HEK293T (cell line): Measurements from ENCODE around the gene ORM2.

Experiments used
- CTCF ChIA-PET: fragments of 350-600 bp; formaldehyde crosslinking; extraction: SDS; loops from one replicate; lab custom pipeline; 2021; ENCODE audit warnings: antibody characterized with exemption, inconsistent platforms; lab: Yijun Ruan, JAX
- POLR2A ChIA-PET: fragments of 350-600 bp; formaldehyde crosslinking; extraction: SDS; loops from one replicate; lab custom pipeline; 2020; ENCODE audit warnings: antibody characterized with exemption, inconsistent platforms; lab: Yijun Ruan, JAX
- DNase-seq: peaks from one replicate; pipeline ENCODE4 v3.0.0; 2012; ENCODE audit warnings: mixed read lengths; ENCODE audit errors: extremely low spot score
- ARNT ChIP-seq: fragments of 450-650 bp; IDR thresholded peaks from 2 replicates; pipeline ENCODE4 v1.6.1; 2017; ENCODE audit warnings: mild to moderate bottlenecking
- BHLHE40 ChIP-seq: fragments of 450-650 bp; IDR thresholded peaks from 2 replicates; pipeline ENCODE4 v1.6.1; 2016; ENCODE audit warnings: mild to moderate bottlenecking, moderate library complexity, borderline replicate concordance
- CTBP1 ChIP-seq: fragments of 450-650 bp; IDR thresholded peaks from 2 replicates; pipeline ENCODE4 v1.6.1; 2016; ENCODE audit warnings: borderline replicate concordance
- ELF4 ChIP-seq: fragments of 450-650 bp; IDR thresholded peaks from 2 replicates; pipeline ENCODE4 v1.6.1; 2017; ENCODE audit warnings: antibody characterized with exemption
- FOXA1 ChIP-seq: fragments of 450-650 bp; IDR thresholded peaks from 2 replicates; pipeline ENCODE4 v1.6.1; 2016; ENCODE audit warnings: mild to moderate bottlenecking
- FOXK2 ChIP-seq: fragments of 450-650 bp; IDR thresholded peaks from 2 replicates; pipeline ENCODE4 v1.6.1; 2016; ENCODE audit warnings: mild to moderate bottlenecking
- FOXM1 ChIP-seq: fragments of 450-650 bp; IDR thresholded peaks from 2 replicates; pipeline ENCODE4 v1.6.1; 2017; ENCODE audit warnings: mild to moderate bottlenecking, borderline replicate concordance
- HDGF ChIP-seq: fragments of 450-650 bp; IDR thresholded peaks from 2 replicates; pipeline ENCODE4 v1.6.1; 2017; ENCODE audit warnings: antibody characterized with exemption, borderline replicate concordance
- L3MBTL2 ChIP-seq: fragments of 450-650 bp; conservative IDR thresholded peaks from 2 replicates; pipeline ENCODE4 v1.6.1; 2016; ENCODE audit warnings: mild to moderate bottlenecking
- LEF1 ChIP-seq: fragments of 450-650 bp; IDR thresholded peaks from 2 replicates; pipeline ENCODE4 v1.6.1; 2017; ENCODE audit warnings: mild to moderate bottlenecking, borderline replicate concordance
- NFRKB ChIP-seq: fragments of 450-650 bp; IDR thresholded peaks from 2 replicates; pipeline ENCODE4 v1.6.1; 2016; ENCODE audit warnings: mild to moderate bottlenecking, moderate library complexity
- SP1 ChIP-seq: fragments of 450-650 bp; IDR thresholded peaks from 2 replicates; pipeline ENCODE4 v1.6.1; 2017
- SUZ12 ChIP-seq: fragments of 450-650 bp; IDR thresholded peaks from 2 replicates; pipeline ENCODE4 v1.6.1; 2016; ENCODE audit warnings: mild to moderate bottlenecking
- TARDBP ChIP-seq: fragments of 450-650 bp; IDR thresholded peaks from 2 replicates; pipeline ENCODE4 v1.6.1; 2016
- ZNF384 ChIP-seq: fragments of 450-650 bp; IDR thresholded peaks from 2 replicates; pipeline ENCODE4 v1.6.1; 2016
- TF ChIP-seq, protein P1 (sequence below): fragments of 450-650 bp; IDR thresholded peaks from 2 replicates; pipeline ENCODE4 v1.6.1; 2016

The ORM2 gene

DNA sequence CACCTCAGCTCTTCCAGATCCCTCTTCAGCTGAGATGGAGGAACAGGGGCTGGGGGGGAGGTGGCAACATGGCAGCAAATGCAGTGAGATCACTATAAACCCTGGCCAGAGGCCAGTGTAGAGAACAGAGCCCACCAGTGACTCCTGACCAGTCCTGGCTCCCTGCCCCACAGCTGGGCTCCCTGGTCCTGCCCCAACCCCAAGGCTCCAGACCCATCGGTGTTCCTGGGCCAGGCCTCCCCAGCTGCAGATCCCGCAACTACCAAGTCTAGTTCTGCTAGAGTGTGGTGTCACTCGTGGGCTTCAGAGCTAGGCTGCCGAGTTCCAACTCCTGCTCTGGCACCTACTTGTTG lies 41.3 kb downstream of the ORM2 start:
- CTCF ChIA-PET, result no interaction called here
- TF ChIP-seq FOXA1 (no peak), FOXM1 (no peak), NFRKB (no peak), HDGF (no peak), FOXK2 (no peak), L3MBTL2 (no peak), LEF1 (no peak), ELF4 (no peak), BHLHE40 (no peak), ARNT (no peak), TARDBP (no peak), SP1 (no peak), CTBP1 (no peak), SUZ12 (no peak)
- TF ChIP-seq, protein P1, sequence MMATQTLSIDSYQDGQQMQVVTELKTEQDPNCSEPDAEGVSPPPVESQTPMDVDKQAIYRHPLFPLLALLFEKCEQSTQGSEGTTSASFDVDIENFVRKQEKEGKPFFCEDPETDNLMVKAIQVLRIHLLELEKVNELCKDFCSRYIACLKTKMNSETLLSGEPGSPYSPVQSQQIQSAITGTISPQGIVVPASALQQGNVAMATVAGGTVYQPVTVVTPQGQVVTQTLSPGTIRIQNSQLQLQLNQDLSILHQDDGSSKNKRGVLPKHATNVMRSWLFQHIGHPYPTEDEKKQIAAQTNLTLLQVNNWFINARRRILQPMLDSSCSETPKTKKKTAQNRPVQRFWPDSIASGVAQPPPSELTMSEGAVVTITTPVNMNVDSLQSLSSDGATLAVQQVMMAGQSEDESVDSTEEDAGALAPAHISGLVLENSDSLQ, result no peak
- POLR2A ChIA-PET, result no interaction called here
- DNase-seq, result no peak

DNA sequence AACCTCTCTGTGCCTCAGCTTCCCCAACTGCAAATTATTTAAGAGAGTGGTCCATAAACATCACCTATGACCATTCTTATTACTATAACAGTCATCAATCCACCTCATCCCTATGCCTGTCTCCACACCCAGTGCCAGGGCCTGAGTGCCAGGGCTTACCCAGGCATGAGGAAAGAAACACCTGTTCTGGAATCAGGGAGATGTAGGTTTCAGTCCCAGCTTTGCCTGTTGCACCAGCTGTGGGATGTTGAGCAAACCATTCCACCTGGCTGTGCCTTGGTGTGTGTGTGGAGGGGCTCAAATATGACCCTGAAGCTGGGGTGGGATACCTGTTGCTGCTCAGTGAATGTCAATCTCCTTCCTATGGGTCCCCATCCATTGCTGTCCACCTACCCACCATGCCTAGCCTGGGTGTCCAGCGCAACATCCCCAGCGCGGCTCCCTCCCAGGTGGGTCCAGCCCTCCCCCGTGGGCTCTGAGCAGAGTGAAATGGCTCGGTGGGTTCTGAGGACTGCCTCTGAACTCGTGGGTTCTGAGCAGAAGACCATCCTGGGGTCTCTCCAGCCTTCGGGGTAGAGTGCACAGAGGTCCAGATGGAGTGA lies 41.8 kb downstream of the ORM2 start:
- POLR2A ChIA-PET, result no interaction called here
- CTCF ChIA-PET, result no interaction called here
- TF ChIP-seq HDGF (no peak), SP1 (no peak), FOXM1 (no peak), FOXK2 (no peak), L3MBTL2 (no peak), NFRKB (no peak), CTBP1 (no peak), BHLHE40 (no peak), SUZ12 (no peak), ARNT (no peak), TARDBP (no peak), ELF4 (no peak), ZNF384 (no peak), LEF1 (no peak), FOXA1 (no peak)
- TF ChIP-seq, protein P1, result no peak

DNA sequence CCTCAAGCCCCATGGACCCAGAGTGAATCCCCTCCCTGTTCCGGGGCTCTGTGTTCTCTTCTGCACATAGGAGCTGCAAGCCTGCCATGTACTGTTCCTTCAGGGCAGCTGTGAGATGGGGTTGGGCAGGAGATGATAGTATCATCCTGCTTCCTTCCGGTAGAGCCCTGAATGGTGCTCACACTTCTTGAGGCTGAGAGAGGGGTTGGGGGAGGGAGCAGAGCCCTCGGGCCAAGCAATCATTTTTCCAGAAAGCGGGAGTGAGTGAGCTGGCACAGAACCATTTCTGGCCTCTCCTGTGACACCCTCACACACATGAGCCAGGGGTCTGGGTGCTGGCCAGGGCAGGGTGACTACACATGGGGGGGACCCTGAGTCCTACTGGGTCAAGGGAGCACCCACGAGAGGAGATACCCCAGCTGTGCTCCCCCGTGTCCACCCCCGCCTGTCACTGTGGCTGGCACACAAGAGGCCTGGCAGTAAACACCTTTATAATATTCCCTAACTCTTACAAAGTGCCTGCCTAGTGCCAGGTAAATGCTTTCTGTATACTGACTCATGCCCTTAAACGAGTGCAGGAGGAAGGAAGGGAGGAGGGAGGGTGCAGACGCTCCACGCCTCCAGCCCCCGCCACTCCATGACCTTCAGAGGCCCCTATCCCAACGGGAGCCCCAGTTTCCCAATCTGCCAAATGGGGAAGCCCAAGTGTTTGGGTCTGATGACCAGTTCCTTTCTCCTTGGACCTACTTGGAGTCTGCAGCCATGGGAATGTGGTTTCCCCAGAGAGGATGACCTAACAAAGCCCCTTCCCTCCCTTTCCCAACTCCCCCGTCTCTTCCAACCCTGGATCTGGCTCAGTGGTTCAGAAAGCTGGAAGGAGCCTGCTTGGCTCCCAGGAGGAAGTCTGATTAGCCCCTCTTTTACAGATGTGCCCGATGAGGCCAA lies 42.6 kb downstream of the ORM2 start:
- TF ChIP-seq FOXK2 (no peak), FOXM1 (no peak)
- POLR2A ChIA-PET, result no interaction called here
- DNase-seq, result no peak
- CTCF ChIA-PET, result no interaction called here

More for the DNA sequence above, 41.8 kb downstream of the ORM2 start:
- no peak for DNase-seq

DNA sequence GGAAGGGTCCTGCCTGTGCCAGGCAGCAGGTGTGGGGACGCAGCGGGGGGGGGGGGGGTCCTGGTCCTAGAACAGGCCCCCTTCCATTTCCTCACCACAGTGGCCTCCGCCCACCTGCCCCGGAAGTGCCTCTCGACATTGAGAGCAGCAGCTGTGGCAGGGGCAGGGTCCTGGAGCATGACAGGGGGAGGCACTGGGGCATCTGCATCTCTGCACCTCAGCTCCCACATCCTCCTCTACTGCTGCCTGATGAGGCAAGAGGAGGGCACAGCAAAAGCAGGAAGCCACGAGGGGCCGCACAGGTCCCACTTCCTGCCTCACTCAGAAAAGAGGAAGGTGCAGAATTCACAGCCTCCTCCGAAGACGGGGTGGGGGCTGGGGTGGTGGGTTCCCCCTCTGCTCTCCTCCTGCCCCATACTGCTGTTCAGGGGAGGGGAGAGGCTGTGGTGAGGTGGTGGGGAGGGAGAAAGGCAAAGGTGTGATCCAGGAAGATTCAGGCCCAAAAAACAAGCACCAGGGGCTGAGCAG lies 43.3 kb downstream of the ORM2 start:
- ChIA-PET POLR2A (no interaction called here), CTCF (no interaction called here)
- no peak for DNase-seq
- no peak for TF ChIP-seq NFRKB

DNA sequence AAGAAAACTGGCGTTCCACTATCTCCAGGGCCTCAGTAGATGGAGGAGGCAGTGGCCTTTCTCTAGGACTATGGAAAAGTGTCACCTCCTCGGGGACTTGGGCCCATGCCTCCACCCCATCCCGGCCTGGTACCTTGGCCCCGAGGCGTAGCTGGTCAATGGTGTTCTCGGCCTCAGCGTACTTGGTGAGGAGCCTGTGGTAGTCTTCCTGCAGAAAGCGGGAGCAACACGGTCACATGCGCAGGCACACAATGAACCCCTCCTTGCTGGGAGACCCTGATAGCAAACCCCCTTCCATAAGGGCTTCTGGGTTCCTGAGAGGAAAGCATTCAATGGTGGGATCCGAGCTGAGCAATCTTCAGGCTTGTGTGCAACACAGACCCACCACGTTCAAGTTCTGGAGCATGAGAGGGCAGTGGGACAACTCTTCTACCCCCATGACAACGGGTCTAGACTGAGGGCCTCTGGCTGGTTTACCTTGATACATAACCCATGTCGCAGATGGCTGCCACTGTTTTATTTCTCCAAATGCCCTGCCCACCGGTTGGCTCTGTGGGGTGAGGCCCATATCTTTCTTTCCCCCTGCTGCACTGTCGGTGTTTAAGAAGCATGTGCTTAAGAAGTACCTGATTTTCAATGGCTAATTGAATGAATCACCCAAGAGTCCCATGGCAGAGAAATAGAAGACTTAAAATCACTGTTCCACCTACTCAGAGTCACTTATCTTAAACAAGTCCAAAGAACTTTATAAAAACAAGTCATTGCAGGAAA lies 44.5 kb downstream of the ORM2 start:
- no peak for DNase-seq
- TF ChIP-seq HDGF (no peak), FOXK2 (no peak), ELF4 (no peak), BHLHE40 (no peak)
- TF ChIP-seq, protein P1, result no peak
- CTCF ChIA-PET, result no interaction called here
- POLR2A ChIA-PET, result no interaction called here

DNA sequence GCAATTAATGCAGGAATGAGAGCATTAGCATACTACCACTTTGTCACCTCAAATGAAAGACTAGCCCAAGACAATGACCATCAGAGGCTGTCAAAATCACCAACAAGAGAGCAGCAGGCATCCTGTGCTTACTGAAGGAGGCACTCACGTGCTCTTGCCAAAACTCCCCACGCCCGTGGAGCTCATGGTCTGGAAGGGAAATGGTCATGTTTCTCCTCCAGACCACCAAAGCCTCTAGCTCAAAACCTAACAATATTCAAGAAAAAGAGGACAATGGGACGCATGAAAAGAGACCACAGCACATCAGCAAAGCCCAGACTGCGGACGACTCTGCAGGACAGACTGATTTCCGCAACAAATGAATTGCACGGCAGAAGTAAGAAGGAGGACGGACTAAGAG lies 45.3 kb downstream of the ORM2 start:
- TF ChIP-seq SP1, result no peak
- TF ChIP-seq TARDBP, result no peak
- TF ChIP-seq, protein P1, result no peak
- TF ChIP-seq FOXK2, result no peak
- TF ChIP-seq L3MBTL2, result no peak
- DNase-seq, result no peak
- ChIA-PET POLR2A (no interaction called here), CTCF (no interaction called here)
